ENCODE data around the gene WDPCP. TPM values are rescaled to one million over a fixed set of nuclear protein-coding genes. Genes with fewer than 3 reads are reported as not detected.

Gene WDPCP
- total RNA-seq, 1 donor from 2014 or later: 12.4 TPM

- H3K9me3 Mint-ChIP-seq (ENCODE audit: unreplicated experiment): no peaks in the 10 kb centered on the region
- TF ChIP-seq, protein P1, sequence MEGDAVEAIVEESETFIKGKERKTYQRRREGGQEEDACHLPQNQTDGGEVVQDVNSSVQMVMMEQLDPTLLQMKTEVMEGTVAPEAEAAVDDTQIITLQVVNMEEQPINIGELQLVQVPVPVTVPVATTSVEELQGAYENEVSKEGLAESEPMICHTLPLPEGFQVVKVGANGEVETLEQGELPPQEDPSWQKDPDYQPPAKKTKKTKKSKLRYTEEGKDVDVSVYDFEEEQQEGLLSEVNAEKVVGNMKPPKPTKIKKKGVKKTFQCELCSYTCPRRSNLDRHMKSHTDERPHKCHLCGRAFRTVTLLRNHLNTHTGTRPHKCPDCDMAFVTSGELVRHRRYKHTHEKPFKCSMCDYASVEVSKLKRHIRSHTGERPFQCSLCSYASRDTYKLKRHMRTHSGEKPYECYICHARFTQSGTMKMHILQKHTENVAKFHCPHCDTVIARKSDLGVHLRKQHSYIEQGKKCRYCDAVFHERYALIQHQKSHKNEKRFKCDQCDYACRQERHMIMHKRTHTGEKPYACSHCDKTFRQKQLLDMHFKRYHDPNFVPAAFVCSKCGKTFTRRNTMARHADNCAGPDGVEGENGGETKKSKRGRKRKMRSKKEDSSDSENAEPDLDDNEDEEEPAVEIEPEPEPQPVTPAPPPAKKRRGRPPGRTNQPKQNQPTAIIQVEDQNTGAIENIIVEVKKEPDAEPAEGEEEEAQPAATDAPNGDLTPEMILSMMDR (IDR thresholded peaks at IDR 0.05): no peak
- H3K27ac Mint-ChIP-seq (ENCODE audit: unreplicated experiment): no peak overlapping the region
- H3K4me3 Mint-ChIP-seq (ENCODE audit: unreplicated experiment): no peak overlapping the region
- H3K4me1 Mint-ChIP-seq (ENCODE audit: unreplicated experiment): no peaks in the 10 kb centered on the region
- no peaks in the 10 kb centered on the region for H3K36me3 Mint-ChIP-seq (ENCODE audit: unreplicated experiment)
- no peaks in the 10 kb centered on the region for H3K27me3 Mint-ChIP-seq (ENCODE audit: unreplicated experiment)
- no peak for DNase-seq (ENCODE audit: extremely low spot score, unreplicated experiment)
Observed at GRCh38 chr2:63225964-63226686, 362.2 kb downstream of the WDPCP start.

GRCh38 chr2:63218800-63219526 is 369.3 kb downstream of the WDPCP start:
- Mint-ChIP-seq H3K9me3 (ENCODE audit: unreplicated experiment) (no peaks in the 10 kb centered on the region), H3K27me3 (ENCODE audit: unreplicated experiment) (no peaks in the 10 kb centered on the region), H3K4me1 (ENCODE audit: unreplicated experiment) (no peaks in the 10 kb centered on the region), H3K27ac (ENCODE audit: unreplicated experiment) (no peak overlapping the region), H3K4me3 (ENCODE audit: unreplicated experiment) (no peak overlapping the region), H3K36me3 (ENCODE audit: unreplicated experiment) (no peaks in the 10 kb centered on the region)
- no peak for DNase-seq (ENCODE audit: extremely low spot score, unreplicated experiment)
- TF ChIP-seq, protein P1 (IDR thresholded peaks at IDR 0.05): no peak

DNA sequence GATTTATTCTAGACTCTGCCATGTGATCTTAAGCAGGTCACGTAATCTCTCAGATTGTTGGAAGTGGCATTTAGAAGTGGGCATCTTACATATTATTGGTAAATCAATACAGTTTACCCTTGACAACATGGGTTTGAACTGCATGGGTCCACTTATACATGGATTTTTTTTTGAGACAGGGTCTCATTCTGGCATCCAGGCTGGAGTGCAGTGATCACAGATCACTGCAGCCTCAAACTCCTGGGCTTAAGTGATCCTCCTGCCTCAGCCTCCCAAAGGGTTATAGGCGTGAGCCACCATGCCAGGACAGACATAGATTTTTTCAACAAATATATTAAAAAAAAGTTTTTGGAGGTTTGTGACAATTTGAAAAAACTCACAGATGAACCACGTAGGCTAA is 393.0 kb downstream of the WDPCP start:
- no peaks in the 10 kb centered on the region for H3K4me1 Mint-ChIP-seq (ENCODE audit: unreplicated experiment)
- no peaks in the 10 kb centered on the region for H3K9me3 Mint-ChIP-seq (ENCODE audit: unreplicated experiment)
- no peaks in the 10 kb centered on the region for H3K36me3 Mint-ChIP-seq (ENCODE audit: unreplicated experiment)
- no peak for DNase-seq (ENCODE audit: extremely low spot score, unreplicated experiment)
- H3K4me3 Mint-ChIP-seq (ENCODE audit: unreplicated experiment): no peak overlapping the region
- TF ChIP-seq, protein P1 (IDR thresholded peaks at IDR 0.05): no peak
- no peaks in the 10 kb centered on the region for H3K27me3 Mint-ChIP-seq (ENCODE audit: unreplicated experiment)
- no peak overlapping the region for H3K27ac Mint-ChIP-seq (ENCODE audit: unreplicated experiment)

- Mint-ChIP-seq H3K4me1 (ENCODE audit: unreplicated experiment) (no peaks in the 10 kb centered on the region), H3K27me3 (ENCODE audit: unreplicated experiment) (no peaks in the 10 kb centered on the region), H3K9me3 (ENCODE audit: unreplicated experiment) (no peaks in the 10 kb centered on the region), H3K36me3 (ENCODE audit: unreplicated experiment) (no peaks in the 10 kb centered on the region), H3K27ac (ENCODE audit: unreplicated experiment) (no peak overlapping the region), H3K4me3 (ENCODE audit: unreplicated experiment) (no peak overlapping the region)
- TF ChIP-seq, protein P1 (IDR thresholded peaks at IDR 0.05): no peak
- DNase-seq (ENCODE audit: extremely low spot score, unreplicated experiment): no peak
Observed at GRCh38 chr2:63194175-63194574, 394.1 kb downstream of the WDPCP start.

All from osteocyte (in vitro differentiated cells).